ENCODE results near the gene DMD. TPM values are rescaled to one million over a fixed set of nuclear protein-coding genes. Genes with fewer than 3 reads are reported as not detected.

Gene DMD
- total and polyA plus RNA-seq, 2 of the 8 experiments (the other 6 are each of a cell fraction or from before 2014, with no cell fraction given) = 4.8 to 7.4 TPM

GRCh38 chrX:31126205-31126604, 2085.1 kb downstream of the DMD start (continued):
- TF ChIP-seq PHF8 (conservative IDR thresholded peaks at IDR 0.05; ENCODE audit: low read depth, low read length) = no peak
- TF ChIP-seq RBBP5 (IDR thresholded peaks at IDR 0.05; ENCODE audit: borderline replicate concordance, low read depth, low read length) = no peak
- TF ChIP-seq FOSL1 (IDR thresholded peaks at IDR 0.05; ENCODE audit: insufficient read depth, low read depth, low read length) = no peak
- TF ChIP-seq JUND (IDR thresholded peaks at IDR 0.05; ENCODE audit: low read length) = no peak
- TF ChIP-seq SP2 (IDR thresholded peaks at IDR 0.05; ENCODE audit: low read length) = no peak
- TF ChIP-seq SRF (IDR thresholded peaks at IDR 0.05; ENCODE audit: low read depth, low read length) = no peak
- TF ChIP-seq SUZ12 (IDR thresholded peaks at IDR 0.05; ENCODE audit: low read length) = no peak

Data from H1 (cell line).